Trophoblast cell (in vitro differentiated cells and primary cell): ENCODE measurements around the gene HIBCH.

ENCODE experiments used
- DNase-seq, 2 donors: peaks; one replicate each; pipeline ENCODE4 v3.0.0-alpha.2; 2016
- H2AFZ ChIP-seq: 2 replicates; pipeline ENCODE4 v1.6.1; 2013; ENCODE audit warnings: low read length, moderate library complexity, mild to moderate bottlenecking; ENCODE audit not compliant: insufficient read depth, poor library complexity
- H2AK5ac ChIP-seq: 2 replicates; pipeline ENCODE4 v1.6.1; 2013; ENCODE audit warnings: mild to moderate bottlenecking, low read length
- H2BK120ac ChIP-seq: 2 replicates; pipeline ENCODE4 v1.6.1; 2013; ENCODE audit warnings: low read length, mild to moderate bottlenecking, moderate library complexity; ENCODE audit not compliant: insufficient read depth, poor library complexity
- H2BK12ac ChIP-seq: 2 replicates; pipeline ENCODE4 v1.6.1; 2013; ENCODE audit warnings: mild to moderate bottlenecking, low read length, moderate library complexity
- H2BK5ac ChIP-seq: 2 replicates; pipeline ENCODE4 v1.6.1; 2013; ENCODE audit warnings: low read length, low read depth, moderate library complexity, mild to moderate bottlenecking; ENCODE audit not compliant: poor library complexity
- H3K14ac ChIP-seq: 2 replicates; pipeline ENCODE4 v1.6.1; 2013; ENCODE audit warnings: mild to moderate bottlenecking, low read length
- H3K18ac ChIP-seq: 2 replicates; pipeline ENCODE4 v1.6.1; 2013; ENCODE audit warnings: mild to moderate bottlenecking, low read length
- H3K23ac ChIP-seq: 2 replicates; pipeline ENCODE4 v1.6.1; 2013; ENCODE audit warnings: low read length
- H3K27ac ChIP-seq: 2 replicates; pipeline ENCODE4 v1.5.1; 2013; ENCODE audit warnings: low read depth, mild to moderate bottlenecking, inconsistent platforms, low read length, moderate library complexity
- H3K27me3 ChIP-seq: 2 replicates; pipeline ENCODE4 v1.6.1; 2013; ENCODE audit warnings: inconsistent platforms, mild to moderate bottlenecking, low read length, moderate library complexity; ENCODE audit not compliant: insufficient read depth
- H3K36me3 ChIP-seq, 2 experiments: 1 replicate in 1 of 2; 2 replicates in 1 of 2; pipeline ENCODE4 v1.6.1; 2013; ENCODE audit warnings: low read length in 2 of 2, mild to moderate bottlenecking in 2 of 2, moderate library complexity in 1 of 2; ENCODE audit not compliant: insufficient read depth in 2 of 2, control insufficient read depth in 1 of 2
- H3K4ac ChIP-seq: 2 replicates; pipeline ENCODE4 v1.6.1; 2013; ENCODE audit warnings: low read depth, mild to moderate bottlenecking, low read length, moderate library complexity
- H3K4me1 ChIP-seq, 2 experiments: 1 replicate in 1 of 2; 2 replicates in 1 of 2; pipeline ENCODE4 v1.6.1; 2013; ENCODE audit warnings: low read length in 2 of 2, mild to moderate bottlenecking in 2 of 2, moderate library complexity in 1 of 2; ENCODE audit not compliant: insufficient read depth in 2 of 2, control insufficient read depth in 1 of 2
- H3K4me2 ChIP-seq: 2 replicates; pipeline ENCODE4 v1.6.1; 2013; ENCODE audit warnings: inconsistent platforms, mild to moderate bottlenecking, low read length, moderate library complexity
- H3K4me3 ChIP-seq: 2 replicates; pipeline ENCODE4 v1.5.1; 2013; ENCODE audit warnings: mild to moderate bottlenecking, low read depth, low read length, inconsistent platforms
- H3K79me1 ChIP-seq: one replicate; pipeline ENCODE4 v1.6.1; 2013; ENCODE audit warnings: low read length
- H3K79me2 ChIP-seq: 2 replicates; pipeline ENCODE4 v1.6.1; 2013; ENCODE audit warnings: low read length, mild to moderate bottlenecking; ENCODE audit not compliant: control insufficient read depth, insufficient read depth, poor library complexity
- H3K9ac ChIP-seq: 2 replicates; pipeline ENCODE4 v1.6.1; 2013; ENCODE audit warnings: mild to moderate bottlenecking, low read length
- H3K9me3 ChIP-seq: 2 replicates; pipeline ENCODE4 v1.6.1; 2013; ENCODE audit warnings: low read depth, mild to moderate bottlenecking, control low read depth, inconsistent platforms, low read length; ENCODE audit not compliant: insufficient read depth
- H4K12ac ChIP-seq: 2 replicates; pipeline ENCODE4 v1.6.1; 2013; ENCODE audit warnings: low read depth, mild to moderate bottlenecking, low read length, moderate library complexity
- H4K8ac ChIP-seq: 2 replicates; pipeline ENCODE4 v1.6.1; 2013; ENCODE audit warnings: low read depth, mild to moderate bottlenecking, low read length, moderate library complexity
- H4K91ac ChIP-seq: one replicate; pipeline ENCODE4 v1.6.1; 2013; ENCODE audit warnings: low read depth, mild to moderate bottlenecking, low read length, moderate library complexity
- WGBS: extraction: QIAGEN DNeasy Blood & Tissue Kit; methylation state at CpG from one replicate; pipeline ENCODE4 v1.1.7; 2013; ENCODE audit warnings: missing lambda C conversion rate; ENCODE audit not compliant: insufficient read length, insufficient coverage; ENCODE audit errors: extremely low coverage; 5-methylcytosine and 5-hydroxymethylcytosine counted together

HIBCH gene

DNA sequence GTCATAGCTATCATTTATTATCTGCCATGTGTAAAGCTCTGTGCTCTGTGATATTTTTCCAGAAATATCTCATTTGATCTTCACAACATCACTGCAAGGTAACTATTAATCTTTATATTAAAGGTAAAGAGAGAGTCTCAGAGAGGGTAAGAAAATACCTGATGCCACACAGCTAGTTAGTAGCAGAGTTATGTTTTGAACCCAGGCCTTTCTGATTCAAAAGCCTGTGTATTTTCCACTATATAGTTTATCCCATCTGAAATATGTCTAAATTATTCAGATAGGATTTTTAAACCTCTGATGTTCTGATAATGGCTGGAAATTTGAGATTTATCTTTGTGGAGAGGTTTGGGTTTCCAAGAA is 33.9 kb upstream of the HIBCH start:
- no peak overlapping the region for H3K4me3 ChIP-seq
- no peak overlapping the region for H3K14ac ChIP-seq
- H3K27ac ChIP-seq, result no peak overlapping the region
- no peak overlapping the region for H3K4ac ChIP-seq
- no peak overlapping the region for H3K23ac ChIP-seq
- no peaks in the 10 kb centered on the region for H3K9me3 ChIP-seq
- H2AK5ac ChIP-seq, result no peak overlapping the region
- peaks cover 0 to 6% of the 10 kb centered on the region in 2 experiments for H3K4me1 ChIP-seq
- H3K36me3 ChIP-seq, result no peaks in the 10 kb centered on the region
- no peak overlapping the region for H3K4me2 ChIP-seq
- no peak overlapping the region for H4K8ac ChIP-seq
- DNase-seq, result no peak
- no peak overlapping the region for H2AFZ ChIP-seq
- no peak overlapping the region for H3K18ac ChIP-seq
- H2BK12ac ChIP-seq, result no peak overlapping the region
- no peaks in the 10 kb centered on the region for H3K79me2 ChIP-seq
- no peak overlapping the region for H4K91ac ChIP-seq
- no peaks in the 10 kb centered on the region for H3K79me1 ChIP-seq
- no peak overlapping the region for H2BK120ac ChIP-seq
- no peak overlapping the region for H4K12ac ChIP-seq
- no peaks in the 10 kb centered on the region for H3K27me3 ChIP-seq
- H3K9ac ChIP-seq, result no peak overlapping the region
- no peak overlapping the region for H2BK5ac ChIP-seq

DNA sequence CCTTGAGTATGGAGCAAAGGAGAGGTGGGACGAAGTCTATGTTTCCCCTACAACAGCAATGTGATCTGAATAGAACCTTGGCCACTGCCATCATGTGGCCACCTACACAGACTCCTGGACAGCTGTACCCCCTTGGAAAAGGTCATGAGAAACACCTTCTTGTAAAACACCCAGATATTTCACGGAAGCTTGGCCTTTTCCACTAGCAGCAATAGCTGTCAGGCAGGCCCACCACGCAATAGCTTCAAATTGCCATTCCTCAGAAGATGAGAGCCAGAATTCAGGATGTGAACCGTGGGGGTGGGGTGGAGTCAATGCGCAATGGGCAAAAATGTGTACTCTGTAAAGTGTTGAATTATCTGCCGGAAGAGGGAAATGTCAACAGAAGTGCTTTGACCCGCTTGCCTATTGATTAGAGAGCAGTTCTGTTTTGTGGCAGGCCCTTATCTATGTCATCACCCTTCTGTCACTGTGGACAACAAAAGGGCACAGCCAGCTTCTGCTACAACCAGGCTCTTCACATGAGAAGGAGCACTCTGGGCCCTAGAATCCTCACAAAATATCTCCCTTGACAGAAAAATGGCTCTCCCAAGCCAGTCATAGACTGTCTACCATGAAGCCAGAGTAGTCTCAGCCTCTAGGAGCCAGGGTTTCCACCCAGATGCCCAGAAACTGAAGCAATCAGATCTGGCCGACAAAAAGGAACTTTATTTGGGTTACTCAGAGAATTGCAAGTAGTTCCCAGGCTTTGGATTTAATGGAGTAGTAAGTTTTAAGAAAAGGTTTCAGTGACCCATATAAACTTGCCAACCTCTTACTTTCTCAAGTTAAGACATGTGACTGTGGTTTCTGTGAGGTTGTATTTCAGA is 33.3 kb upstream of the HIBCH start:
- H3K36me3 ChIP-seq, result no peaks in the 10 kb centered on the region
- H3K18ac ChIP-seq, result no peak overlapping the region
- H4K91ac ChIP-seq, result no peak overlapping the region
- H4K12ac ChIP-seq, result no peak overlapping the region
- no peak overlapping the region for H2BK5ac ChIP-seq
- H3K9me3 ChIP-seq, result no peaks in the 10 kb centered on the region
- no peak overlapping the region for H3K23ac ChIP-seq
- H3K79me1 ChIP-seq, result no peaks in the 10 kb centered on the region
- no peak overlapping the region for H3K14ac ChIP-seq
- no peaks in the 10 kb centered on the region for H3K79me2 ChIP-seq
- H3K27me3 ChIP-seq, result no peaks in the 10 kb centered on the region
- H3K4ac ChIP-seq, result no peak overlapping the region
- H2BK12ac ChIP-seq, result no peak overlapping the region
- H2AFZ ChIP-seq, result no peak overlapping the region
- H3K4me2 ChIP-seq, result no peak overlapping the region
- no CpG with 5 or more reads among the region's 8 CpGs for WGBS
- peaks cover 0 to 6% of the 10 kb centered on the region in 2 experiments for H3K4me1 ChIP-seq
- H2AK5ac ChIP-seq, result no peak overlapping the region
- no peak overlapping the region for H3K27ac ChIP-seq
- H3K9ac ChIP-seq, result no peak overlapping the region
- H2BK120ac ChIP-seq, result no peak overlapping the region
- DNase-seq, result no peak
- no peak overlapping the region for H4K8ac ChIP-seq
- no peak overlapping the region for H3K4me3 ChIP-seq

DNA sequence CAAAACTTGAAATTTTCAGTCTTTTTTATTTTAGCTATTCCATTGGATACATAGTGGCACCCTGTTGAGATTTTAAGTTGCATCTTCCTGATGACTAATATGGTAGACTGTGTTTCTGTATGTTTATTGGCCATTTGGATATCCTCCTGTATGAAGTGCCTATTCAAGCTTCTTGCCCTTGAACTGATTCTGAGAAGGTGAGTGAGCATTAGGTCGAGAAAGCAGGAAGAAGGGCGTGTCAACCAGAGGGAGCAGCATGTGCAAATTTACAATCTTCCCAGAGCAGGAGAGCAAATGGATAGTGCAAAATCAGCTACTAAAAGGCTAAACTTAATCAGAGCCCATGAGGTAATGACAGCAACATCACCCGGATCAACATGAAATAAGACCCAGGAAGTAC is 32.3 kb upstream of the HIBCH start:
- Histone ChIP-seq H3K27ac (no peak overlapping the region), H3K23ac (no peak overlapping the region), H4K91ac (no peak overlapping the region), H2BK5ac (no peak overlapping the region), H3K9me3 (no peaks in the 10 kb centered on the region), H3K4me1 (peaks cover 0 to 6% of the 10 kb centered on the region in 2 experiments), H4K8ac (no peak overlapping the region), H3K4ac (no peak overlapping the region), H3K4me3 (no peak overlapping the region), H3K36me3 (no peaks in the 10 kb centered on the region), H2AK5ac (no peak overlapping the region), H2BK12ac (no peak overlapping the region), H3K14ac (no peak overlapping the region), H3K4me2 (no peak overlapping the region), H3K79me1 (no peaks in the 10 kb centered on the region), H2BK120ac (no peak overlapping the region), H3K18ac (no peak overlapping the region), H2AFZ (no peak overlapping the region), H3K27me3 (no peaks in the 10 kb centered on the region), H3K9ac (no peak overlapping the region), H3K79me2 (no peaks in the 10 kb centered on the region), H4K12ac (no peak overlapping the region)
- WGBS, result no CpG with 5 or more reads among the region's 3 CpGs
- no peak for DNase-seq

DNA sequence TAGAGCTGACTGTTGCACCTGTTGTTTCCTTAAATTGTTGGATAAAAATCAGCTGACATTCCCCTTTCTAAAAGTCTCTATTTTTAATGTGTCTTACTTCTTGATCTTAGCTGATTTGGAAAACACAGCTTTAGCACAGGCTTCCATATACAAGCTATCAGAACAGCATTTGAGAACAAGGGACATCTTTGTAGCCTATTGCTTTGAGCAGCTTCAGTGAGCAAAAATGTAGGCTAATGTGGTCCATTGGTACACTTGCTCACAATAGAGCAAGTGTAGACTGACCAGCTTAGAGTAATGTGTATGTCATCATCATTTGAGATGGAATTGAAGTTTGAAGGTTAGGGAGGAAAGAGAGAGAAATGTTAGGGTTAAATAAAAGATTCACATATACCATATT is 30.7 kb upstream of the HIBCH start:
- Histone ChIP-seq H2BK5ac (no peak overlapping the region), H3K23ac (no peak overlapping the region), H2AFZ (no peak overlapping the region), H3K79me2 (no peaks in the 10 kb centered on the region), H3K14ac (no peak overlapping the region), H4K8ac (no peak overlapping the region), H3K9ac (no peak overlapping the region), H4K91ac (no peak overlapping the region), H3K4me2 (no peak overlapping the region), H2AK5ac (no peak overlapping the region), H3K27me3 (no peaks in the 10 kb centered on the region), H3K36me3 (no peaks in the 10 kb centered on the region), H3K18ac (no peak overlapping the region), H3K9me3 (no peaks in the 10 kb centered on the region), H2BK12ac (no peak overlapping the region), H2BK120ac (no peak overlapping the region), H3K4me3 (no peak overlapping the region), H3K27ac (no peak overlapping the region), H3K4ac (no peak overlapping the region), H3K79me1 (no peaks in the 10 kb centered on the region), H4K12ac (no peak overlapping the region), H3K4me1 (peaks cover 0 to 6% of the 10 kb centered on the region in 2 experiments)
- DNase-seq, result no peak
